PC-3 (cell line): ENCODE results near the gene WDR59. TPM values are rescaled to one million over a fixed set of nuclear protein-coding genes. Genes with fewer than 3 reads are reported as not detected.

Experiments
- ATAC-seq: fragments of 200-7000 bp; cut with Tn5 transposase; 2 replicates; pipeline ENCODE4 v1.9.1; 2020; ENCODE audit warnings: mild to moderate bottlenecking, moderate library complexity
- BruUV-seq: library from RNA; stranded (reverse); fragments of 400-500 nt; replicated peaks from 2 replicates; lab custom pipeline; 2021; lab: Mats Ljungman, UMichigan
- CTCF ChIA-PET: fragments of 300-600 bp; sonication (Branson Sonifier 250); formaldehyde crosslinking; loops from one replicate; lab custom pipeline; 2022; ENCODE audit warnings: antibody characterized with exemption; lab: Charles Lee
- POLR2A ChIA-PET: fragments of 300-600 bp; sonication (Branson Sonifier 250); formaldehyde crosslinking; loops from one replicate; lab custom pipeline; 2022; ENCODE audit warnings: antibody characterized with exemption; ENCODE audit not compliant: unreplicated experiment; lab: Charles Lee
- DNase-seq: peaks from one replicate; pipeline ENCODE4 v3.0.0-alpha.2; 2015
- H2AFZ ChIP-seq: fragments of 300-600 bp; sonication (generic); 2 replicates; pipeline ENCODE4 v1.6.0; 2016; ENCODE audit warnings: antibody characterized with exemption, low read length
- H3F3A ChIP-seq: fragments of 300-600 bp; sonication (generic); one replicate; pipeline ENCODE4 v1.6.0; 2017; ENCODE audit warnings: antibody characterized with exemption, low read length, control low read depth, mild to moderate bottlenecking; ENCODE audit not compliant: unreplicated experiment
- H3K27ac ChIP-seq: fragments of 300-600 bp; sonication (generic); 2 replicates; pipeline ENCODE4 v1.5.1; 2016; ENCODE audit warnings: mild to moderate bottlenecking, low read length
- H3K27me3 ChIP-seq: fragments of 300-600 bp; sonication (generic); 2 replicates; pipeline ENCODE4 v1.6.1; 2016; ENCODE audit warnings: low read length, mixed read lengths
- H3K36me3 ChIP-seq: fragments of 300-600 bp; sonication (generic); 2 replicates; pipeline ENCODE4 v1.6.1; 2016; ENCODE audit warnings: low read depth, mixed run types, low read length, mixed read lengths
- H3K4me1 ChIP-seq: fragments of 300-600 bp; sonication (generic); 2 replicates; pipeline ENCODE4 v1.5.1; 2016; ENCODE audit warnings: low read length; ENCODE audit not compliant: insufficient read depth
- H3K4me2 ChIP-seq: fragments of 300-600 bp; sonication (generic); 2 replicates; pipeline ENCODE4 v1.6.0; 2016; ENCODE audit warnings: low read length
- H3K4me3 ChIP-seq: fragments of 300-600 bp; sonication (generic); 2 replicates; pipeline ENCODE4 v1.5.1; 2016; ENCODE audit warnings: mild to moderate bottlenecking, low read length, mixed read lengths
- H3K79me2 ChIP-seq: fragments of 300-600 bp; sonication (generic); 2 replicates; pipeline ENCODE4 v1.6.1; 2017; ENCODE audit warnings: low read length, mixed read lengths
- H3K9ac ChIP-seq: fragments of 300-600 bp; sonication (generic); 2 replicates; pipeline ENCODE4 v1.6.0; 2016; ENCODE audit warnings: mild to moderate bottlenecking, low read length
- H3K9me2 ChIP-seq: fragments of 300-600 bp; sonication (generic); replicated peaks from 2 replicates; pipeline ENCODE4 v1.6.1; 2016; ENCODE audit warnings: mixed run types, low read length, mixed read lengths
- H3K9me3 ChIP-seq: fragments of 300-600 bp; sonication (generic); 2 replicates; pipeline ENCODE4 v1.6.1; 2016; ENCODE audit warnings: low read length, mixed read lengths
- H4K20me1 ChIP-seq: fragments of 300-600 bp; sonication (generic); 2 replicates; pipeline ENCODE4 v1.6.1; 2016; ENCODE audit warnings: low read length, mixed read lengths
- EZH2 ChIP-seq: fragments of 300-600 bp; sonication (generic); IDR thresholded peaks from one replicate; pipeline ENCODE4 v1.6.1; 2017; ENCODE audit warnings: antibody characterized with exemption, mild to moderate bottlenecking, low read length; ENCODE audit not compliant: unreplicated experiment
- EZH2phosphoT487 ChIP-seq: fragments of 300-600 bp; sonication (generic); IDR thresholded peaks from 2 replicates; pipeline ENCODE4 v1.6.1; 2018; ENCODE audit warnings: mild to moderate bottlenecking, antibody characterized with exemption, low read length, borderline replicate concordance
- intact Hi-C: fragments of 100-400 bp; cut with micrococcal nuclease; formaldehyde crosslinking; loops from 2 replicates; pipeline ENCODE4 v1.9.0; 2023
- total RNA-seq: library from RNA; depleted of rRNA; stranded (reverse); fragments of >200 nt; gene quantifications from 2 replicates; pipeline ENCODE4 v1.2.3, GENCODE V29; 2014
- TF ChIP-seq, protein P1 (sequence below): fragments of 300-600 bp; sonication (generic); conservative IDR thresholded peaks from 2 replicates; pipeline ENCODE4 v1.5.1; 2017; ENCODE audit warnings: antibody characterized with exemption, low read depth, mild to moderate bottlenecking, low read length

Gene WDR59
- total RNA-seq, 1 experiment from 2014 or later = 11.8 TPM

DNA sequence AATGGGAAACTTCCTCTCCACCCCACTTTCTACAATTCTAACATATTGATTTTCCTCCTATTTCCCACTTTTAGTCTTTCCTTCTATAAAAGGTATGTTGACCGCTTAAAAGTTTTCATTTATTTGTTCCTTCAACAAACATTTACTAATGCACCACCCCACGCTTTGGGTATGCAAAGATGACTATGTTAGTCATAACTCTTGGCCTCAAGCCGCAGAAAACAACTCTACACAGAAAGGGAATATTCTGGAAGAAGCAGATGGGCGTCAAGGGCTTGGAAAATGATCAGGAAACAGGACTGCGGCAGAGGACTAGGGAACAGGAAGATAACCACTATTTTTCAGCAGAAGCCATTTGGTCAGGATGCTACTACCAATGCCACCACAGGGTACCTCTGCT is 153.5 kb downstream of the WDR59 start:
- CTCF ChIA-PET = no interaction called here
- no TSS peak for BruUV-seq
- intact Hi-C loops = no loop called here

DNA sequence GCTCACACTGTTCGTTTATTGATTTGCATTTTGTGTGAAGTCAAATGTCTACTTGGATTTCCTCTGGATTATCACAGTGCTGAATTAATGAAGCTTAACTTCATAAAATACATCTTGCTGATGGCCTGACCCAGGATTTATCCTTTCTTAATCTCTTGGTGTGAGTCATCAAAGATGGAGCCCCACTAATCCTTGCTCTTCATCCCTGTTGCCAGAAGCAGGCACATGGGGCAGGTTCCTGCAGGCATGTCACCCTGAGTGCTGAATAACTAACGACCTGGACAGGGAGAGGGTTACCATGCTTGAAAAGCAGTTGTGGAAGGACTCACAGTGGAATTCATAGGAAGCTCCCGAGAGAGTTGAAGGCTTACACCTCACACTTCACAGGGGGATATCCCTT is 154.3 kb downstream of the WDR59 start:
- ATAC-seq = no peak
- Histone ChIP-seq H3K36me3 (no peaks in the 10 kb centered on the region), H3K27me3 (no peaks in the 10 kb centered on the region), H4K20me1 (no peaks in the 10 kb centered on the region), H3K9me2 (no peaks in the 10 kb centered on the region), H2AFZ (no peak overlapping the region), H3K79me2 (no peaks in the 10 kb centered on the region), H3K9ac (no peak overlapping the region), H3K9me3 (no peaks in the 10 kb centered on the region), H3K4me3 (no peak overlapping the region), H3F3A (no peaks in the 10 kb centered on the region), H3K27ac (no peak overlapping the region), H3K4me1 (no peaks in the 10 kb centered on the region), H3K4me2 (no peak overlapping the region)
- intact Hi-C loops = no loop called here
- ChIA-PET POLR2A (no interaction called here), CTCF (no interaction called here)
- no peak for TF ChIP-seq EZH2phosphoT487
- TF ChIP-seq EZH2 = no peak
- TF ChIP-seq, protein P1, sequence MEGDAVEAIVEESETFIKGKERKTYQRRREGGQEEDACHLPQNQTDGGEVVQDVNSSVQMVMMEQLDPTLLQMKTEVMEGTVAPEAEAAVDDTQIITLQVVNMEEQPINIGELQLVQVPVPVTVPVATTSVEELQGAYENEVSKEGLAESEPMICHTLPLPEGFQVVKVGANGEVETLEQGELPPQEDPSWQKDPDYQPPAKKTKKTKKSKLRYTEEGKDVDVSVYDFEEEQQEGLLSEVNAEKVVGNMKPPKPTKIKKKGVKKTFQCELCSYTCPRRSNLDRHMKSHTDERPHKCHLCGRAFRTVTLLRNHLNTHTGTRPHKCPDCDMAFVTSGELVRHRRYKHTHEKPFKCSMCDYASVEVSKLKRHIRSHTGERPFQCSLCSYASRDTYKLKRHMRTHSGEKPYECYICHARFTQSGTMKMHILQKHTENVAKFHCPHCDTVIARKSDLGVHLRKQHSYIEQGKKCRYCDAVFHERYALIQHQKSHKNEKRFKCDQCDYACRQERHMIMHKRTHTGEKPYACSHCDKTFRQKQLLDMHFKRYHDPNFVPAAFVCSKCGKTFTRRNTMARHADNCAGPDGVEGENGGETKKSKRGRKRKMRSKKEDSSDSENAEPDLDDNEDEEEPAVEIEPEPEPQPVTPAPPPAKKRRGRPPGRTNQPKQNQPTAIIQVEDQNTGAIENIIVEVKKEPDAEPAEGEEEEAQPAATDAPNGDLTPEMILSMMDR = no peak
- DNase-seq = no peak
- BruUV-seq = no TSS peak

More for the DNA sequence above, 153.5 kb downstream of the WDR59 start:
- Histone ChIP-seq H3K4me3 (no peak overlapping the region), H2AFZ (no peak overlapping the region), H3K27me3 (no peaks in the 10 kb centered on the region), H4K20me1 (no peaks in the 10 kb centered on the region), H3K4me2 (no peak overlapping the region), H3K36me3 (no peaks in the 10 kb centered on the region), H3K4me1 (no peaks in the 10 kb centered on the region), H3K27ac (no peak overlapping the region), H3K79me2 (no peaks in the 10 kb centered on the region), H3F3A (no peaks in the 10 kb centered on the region), H3K9me3 (no peaks in the 10 kb centered on the region), H3K9ac (no peak overlapping the region), H3K9me2 (no peaks in the 10 kb centered on the region)
- TF ChIP-seq, protein P1 = no peak
- TF ChIP-seq EZH2phosphoT487 = no peak
- ATAC-seq (no peak), DNase-seq (no peak)
- POLR2A ChIA-PET = no interaction called here

DNA sequence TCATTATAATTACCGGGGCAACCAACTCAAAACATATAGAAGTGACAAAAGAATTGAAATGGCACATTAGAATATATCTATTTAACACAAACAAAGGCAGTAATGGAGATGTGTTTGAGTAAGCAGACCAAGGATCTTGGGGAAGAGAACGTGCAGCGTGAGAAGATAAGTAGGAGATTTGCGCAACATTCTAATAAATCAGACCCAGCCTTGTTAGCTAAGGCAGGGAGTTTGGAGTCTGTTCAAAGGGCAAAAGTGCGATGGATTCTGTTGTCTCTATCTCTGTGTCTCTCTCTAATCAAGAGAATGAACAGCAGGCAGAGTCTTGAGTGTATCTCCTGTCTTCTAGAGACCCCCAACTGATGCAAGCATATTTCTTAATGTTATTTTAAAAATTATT is 155.3 kb downstream of the WDR59 start:
- Histone ChIP-seq H2AFZ (no peak overlapping the region), H3K79me2 (no peaks in the 10 kb centered on the region), H3K27ac (no peak overlapping the region), H3K36me3 (no peaks in the 10 kb centered on the region), H4K20me1 (no peaks in the 10 kb centered on the region), H3K27me3 (no peaks in the 10 kb centered on the region), H3K9me2 (no peaks in the 10 kb centered on the region), H3K4me1 (no peaks in the 10 kb centered on the region), H3K9ac (no peak overlapping the region), H3K4me3 (no peak overlapping the region), H3F3A (no peaks in the 10 kb centered on the region), H3K9me3 (no peaks in the 10 kb centered on the region), H3K4me2 (no peak overlapping the region)
- no peak for ATAC-seq
- no peak for DNase-seq
- TF ChIP-seq EZH2phosphoT487 (no peak), EZH2 (no peak)
- TF ChIP-seq, protein P1 = no peak
- ChIA-PET CTCF (no interaction called here), POLR2A (no interaction called here)
- intact Hi-C loops = no loop called here
- no TSS peak for BruUV-seq
